IMR-90 (cell line): ENCODE results near the gene ORC4. TPM values are rescaled to one million over a fixed set of nuclear protein-coding genes. Genes with fewer than 3 reads are reported as not detected.

Experiments
- ATAC-seq: fragments of 200-7000 bp; cut with Tn5 transposase; 2 replicates; pipeline ENCODE4 v1.9.1; 2020; ENCODE audit warnings: low read depth, mild to moderate bottlenecking, moderate library complexity
- BruUV-seq: library from RNA; stranded (reverse); fragments of 400-500 nt; replicated peaks from 2 replicates; lab custom pipeline; 2021; lab: Mats Ljungman, UMichigan
- CTCF ChIA-PET: fragments of 300-600 bp; formaldehyde crosslinking; extraction: SDS; loops from one replicate; lab custom pipeline; 2021; ENCODE audit warnings: antibody characterized with exemption; lab: Yijun Ruan, JAX
- POLR2A ChIA-PET: fragments of 300-600 bp; sonication (Branson Sonifier 250); formaldehyde crosslinking; loops from one replicate; lab custom pipeline; 2022; ENCODE audit warnings: antibody characterized with exemption; ENCODE audit not compliant: unreplicated experiment; lab: Charles Lee
- DNase-seq: peaks from one replicate; pipeline ENCODE4 v3.0.0; 2013
- H2AFZ ChIP-seq: replicated peaks from 2 replicates; pipeline ENCODE3; 2013; ENCODE audit warnings: low read length, mild to moderate bottlenecking; ENCODE audit not compliant: poor library complexity
- H2AK5ac ChIP-seq: 2 replicates; pipeline ENCODE4 v1.6.1; 2013; ENCODE audit warnings: low read depth, low read length, inconsistent platforms
- H2AK9ac ChIP-seq: replicated peaks from 2 replicates; pipeline ENCODE3; 2013; ENCODE audit warnings: mild to moderate bottlenecking, low read depth, low read length, moderate library complexity; ENCODE audit not compliant: poor library complexity
- H2BK120ac ChIP-seq: 2 replicates; pipeline ENCODE4 v1.6.1; 2013; ENCODE audit warnings: low read depth, low read length, inconsistent platforms
- H2BK15ac ChIP-seq: 3 replicates; pipeline ENCODE4 v1.6.1; 2013; ENCODE audit warnings: low read depth, low read length, inconsistent platforms
- H2BK20ac ChIP-seq: 2 replicates; pipeline ENCODE4 v1.6.1; 2013; ENCODE audit warnings: low read depth, mild to moderate bottlenecking, inconsistent platforms, low read length, moderate library complexity
- H2BK5ac ChIP-seq: 2 replicates; pipeline ENCODE4 v1.6.1; 2013; ENCODE audit warnings: mild to moderate bottlenecking, low read depth, low read length, inconsistent platforms; ENCODE audit not compliant: poor library complexity, severe bottlenecking
- H3K14ac ChIP-seq: replicated peaks from 2 replicates; pipeline ENCODE4 v1.6.1; 2013; ENCODE audit warnings: low read depth, low read length, inconsistent platforms
- H3K18ac ChIP-seq: 2 replicates; pipeline ENCODE4 v1.6.1; 2013; ENCODE audit warnings: low read depth, low read length, control low read depth
- H3K23ac ChIP-seq: 2 replicates; pipeline ENCODE4 v1.6.1; 2013; ENCODE audit warnings: low read depth, low read length, inconsistent platforms
- H3K27ac ChIP-seq: 2 replicates; pipeline ENCODE4 v1.5.1; 2013; ENCODE audit warnings: mild to moderate bottlenecking, control low read depth, low read length; ENCODE audit not compliant: insufficient read depth
- H3K27me3 ChIP-seq: 2 replicates; pipeline ENCODE4 v1.6.1; 2013; ENCODE audit warnings: low read length; ENCODE audit not compliant: control insufficient read depth, insufficient read depth
- H3K36me3 ChIP-seq: 2 replicates; pipeline ENCODE4 v1.6.1; 2013; ENCODE audit warnings: low read length, mixed read lengths; ENCODE audit not compliant: control insufficient read depth, insufficient read depth
- H3K4ac ChIP-seq: 2 replicates; pipeline ENCODE4 v1.6.1; 2013; ENCODE audit warnings: low read depth, low read length, inconsistent platforms
- H3K4me1 ChIP-seq: 2 replicates; pipeline ENCODE4 v1.6.1; 2013; ENCODE audit warnings: low read length, mixed read lengths; ENCODE audit not compliant: control insufficient read depth, insufficient read depth
- H3K4me2 ChIP-seq: 2 replicates; pipeline ENCODE4 v1.6.1; 2013; ENCODE audit warnings: low read depth, mild to moderate bottlenecking, control low read depth, low read length, moderate library complexity
- H3K4me3 ChIP-seq: 2 replicates; pipeline ENCODE4 v1.5.1; 2013; ENCODE audit warnings: low read depth, mild to moderate bottlenecking, control low read depth, low read length, moderate library complexity; ENCODE audit not compliant: insufficient read depth
- H3K56ac ChIP-seq: 2 replicates; pipeline ENCODE4 v1.6.1; 2013; ENCODE audit warnings: low read length, inconsistent platforms; ENCODE audit not compliant: insufficient read depth; ENCODE audit errors: extremely low read depth
- H3K79me1 ChIP-seq, 2 experiments: 2 replicates each; pipeline ENCODE4 v1.6.1; 2013; ENCODE audit warnings: low read length in 2 of 2, inconsistent platforms in 1 of 2, low read depth in 1 of 2
- H3K9ac ChIP-seq: 2 replicates; pipeline ENCODE4 v1.6.1; 2013; ENCODE audit warnings: low read depth, low read length, control low read depth
- H3K9me1 ChIP-seq: 2 replicates; pipeline ENCODE4 v1.6.1; 2013; ENCODE audit warnings: low read length, inconsistent platforms; ENCODE audit not compliant: insufficient read depth
- H3K9me3 ChIP-seq: 2 replicates; pipeline ENCODE4 v1.6.1; 2013; ENCODE audit warnings: low read length; ENCODE audit not compliant: control insufficient read depth, insufficient read depth
- H4K20me1 ChIP-seq: 2 replicates; pipeline ENCODE4 v1.6.1; 2013; ENCODE audit warnings: low read length, inconsistent platforms; ENCODE audit not compliant: insufficient read depth
- H4K5ac ChIP-seq: 2 replicates; pipeline ENCODE4 v1.6.1; 2013; ENCODE audit warnings: mild to moderate bottlenecking, low read depth, low read length, control low read depth
- H4K8ac ChIP-seq, 2 experiments: 2 replicates each; pipeline ENCODE4 v1.6.1; 2013; ENCODE audit warnings: low read depth in 2 of 2, low read length in 2 of 2, control low read depth in 1 of 2, inconsistent platforms in 1 of 2
- H4K91ac ChIP-seq: 2 replicates; pipeline ENCODE4 v1.6.1; 2013; ENCODE audit warnings: low read depth, low read length, inconsistent platforms; ENCODE audit not compliant: insufficient read depth
- BHLHE40 ChIP-seq: fragments of 150-350 bp; IDR thresholded peaks from 2 replicates; pipeline ENCODE4 v1.6.1; 2016; ENCODE audit warnings: mild to moderate bottlenecking, low read depth, low read length
- CEBPB ChIP-seq: IDR thresholded peaks from 2 replicates; pipeline ENCODE4 v1.6.1; 2012; ENCODE audit warnings: low read depth, low read length, improper control_type of control experiment
- FOS ChIP-seq: fragments of 150-350 bp; IDR thresholded peaks from 2 replicates; pipeline ENCODE4 v1.6.1; 2016; ENCODE audit warnings: low read depth, low read length
- POLR2A ChIP-seq: IDR thresholded peaks from 2 replicates; pipeline ENCODE4 v1.6.1; 2012; ENCODE audit warnings: mild to moderate bottlenecking, low read depth, low read length
- RAD21 ChIP-seq: IDR thresholded peaks from 2 replicates; pipeline ENCODE4 v1.6.1; 2012; ENCODE audit warnings: low read length, improper control_type of control experiment
- RCOR1 ChIP-seq: IDR thresholded peaks from 2 replicates; pipeline ENCODE4 v1.6.1; 2012; ENCODE audit warnings: mild to moderate bottlenecking, low read length, improper control_type of control experiment; ENCODE audit not compliant: insufficient replicate concordance
- RFX5 ChIP-seq: IDR thresholded peaks from 2 replicates; pipeline ENCODE4 v1.8.0; 2012; ENCODE audit warnings: low read depth, mild to moderate bottlenecking, low read length, moderate library complexity
- SMC3 ChIP-seq: fragments of 150-350 bp; IDR thresholded peaks from 2 replicates; pipeline ENCODE4 v1.6.1; 2016; ENCODE audit warnings: low read depth, mild to moderate bottlenecking, antibody characterized with exemption, low read length, moderate library complexity
- WGBS, 2 experiments: methylation state at CpG; one replicate each; pipeline versions ENCODE4 v1.1.5 to v1.1.7; 2013; ENCODE audit warnings: missing lambda C conversion rate in 2 of 2; ENCODE audit not compliant: insufficient read length in 1 of 2; ENCODE audit errors: extremely low coverage in 2 of 2; 5-methylcytosine and 5-hydroxymethylcytosine counted together
- dilution Hi-C: fragments of 300-500 bp; cut with HindIII; formaldehyde crosslinking; loops from one replicate; pipeline ENCODE4 v1.14.3; 2018; ENCODE audit warnings: low sequenced_read_pairs; ENCODE audit not compliant: unreplicated experiment
- in situ Hi-C: fragments of 300-500 bp; cut with MboI; formaldehyde crosslinking; loops from 3 replicates; pipeline ENCODE4 v1.14.3; 2019; ENCODE audit warnings: low sequenced_read_pairs, inconsistent platforms, mixed read lengths
- intact Hi-C: fragments of 100-400 bp; cut with micrococcal nuclease; formaldehyde crosslinking; loops from 2 replicates; pipeline ENCODE4 v1.10.0; 2022
- polyA plus RNA-seq, 3 experiments: library from polyadenylated mRNA; depleted of rRNA; stranded (reverse); fragments of >200 nt; gene quantifications; 2 replicates each; pipeline ENCODE4 v1.2.3, GENCODE V29; 2012; ENCODE audit warnings: low replicate concordance in 1 of 3
- total RNA-seq: library from RNA; depleted of rRNA; stranded (reverse); fragments of >200 nt; gene quantifications from 2 replicates; pipeline ENCODE4 v1.2.3, GENCODE V29; 2012
- TF ChIP-seq, protein P1 (sequence below): fragments of 150-350 bp; IDR thresholded peaks from 2 replicates; pipeline ENCODE4 v1.6.1; 2017; ENCODE audit warnings: mild to moderate bottlenecking, antibody characterized with exemption, low read length, low read depth
- TF ChIP-seq, protein P2 (sequence below): fragments of 150-350 bp; IDR thresholded peaks from 2 replicates; pipeline ENCODE4 v1.6.1; 2016; ENCODE audit warnings: low read depth, mild to moderate bottlenecking, low read length, moderate library complexity, borderline replicate concordance
- TF ChIP-seq, protein P3 (sequence below): conservative IDR thresholded peaks from 2 replicates; pipeline ENCODE4 v1.5.1; 2012; ENCODE audit warnings: mild to moderate bottlenecking, low read depth, low read length, improper control_type of control experiment

Gene ORC4
- total and polyA plus RNA-seq, 2 of the 4 experiments (the other 2 are of a cell fraction) = 20.6 to 23.5 TPM

DNA sequence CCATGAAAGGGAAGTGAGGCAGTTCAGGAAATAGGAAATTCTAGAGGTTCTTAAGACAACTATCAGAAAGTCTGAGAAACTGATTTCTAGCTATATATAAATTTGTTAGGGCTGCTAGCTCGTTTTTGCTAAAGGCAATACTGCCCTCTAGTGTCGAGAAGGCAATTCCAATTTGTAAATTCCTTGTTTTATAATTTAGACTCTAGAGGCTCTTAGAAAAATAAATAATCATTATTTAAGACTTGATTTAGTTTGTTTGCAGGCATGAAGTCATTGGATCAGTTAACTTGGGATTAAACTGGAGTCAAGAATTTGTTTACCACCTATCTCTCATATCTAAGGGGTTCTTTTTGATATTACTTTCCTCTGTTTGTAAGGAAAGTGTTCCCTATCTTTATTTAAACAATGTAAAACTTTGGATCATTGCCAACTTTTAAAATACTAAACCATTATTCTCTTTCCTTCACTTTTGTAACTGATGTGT, 109.5 kb downstream of the ORC4 start:
- no peak overlapping the region for H3K4me3 ChIP-seq
- no peak overlapping the region for H3K14ac ChIP-seq
- H4K8ac ChIP-seq = no peak overlapping the region
- CTCF ChIA-PET = interaction anchor here (0.6 to 0.9 kb wide), 4 partner anchors 67 to 984 kb away, joined by 3 to 4 read pairs (median 3); no protein-coding TSS in a partner anchor
- no peak overlapping the region for H4K5ac ChIP-seq
- no peak for TF ChIP-seq RFX5
- TF ChIP-seq SMC3 = peak; percentile 76
- TF ChIP-seq, protein P1, sequence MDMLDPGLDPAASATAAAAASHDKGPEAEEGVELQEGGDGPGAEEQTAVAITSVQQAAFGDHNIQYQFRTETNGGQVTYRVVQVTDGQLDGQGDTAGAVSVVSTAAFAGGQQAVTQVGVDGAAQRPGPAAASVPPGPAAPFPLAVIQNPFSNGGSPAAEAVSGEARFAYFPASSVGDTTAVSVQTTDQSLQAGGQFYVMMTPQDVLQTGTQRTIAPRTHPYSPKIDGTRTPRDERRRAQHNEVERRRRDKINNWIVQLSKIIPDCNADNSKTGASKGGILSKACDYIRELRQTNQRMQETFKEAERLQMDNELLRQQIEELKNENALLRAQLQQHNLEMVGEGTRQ = no peak
- TF ChIP-seq FOS = no peak
- TF ChIP-seq RCOR1 = no peak
- TF ChIP-seq, protein P2, sequence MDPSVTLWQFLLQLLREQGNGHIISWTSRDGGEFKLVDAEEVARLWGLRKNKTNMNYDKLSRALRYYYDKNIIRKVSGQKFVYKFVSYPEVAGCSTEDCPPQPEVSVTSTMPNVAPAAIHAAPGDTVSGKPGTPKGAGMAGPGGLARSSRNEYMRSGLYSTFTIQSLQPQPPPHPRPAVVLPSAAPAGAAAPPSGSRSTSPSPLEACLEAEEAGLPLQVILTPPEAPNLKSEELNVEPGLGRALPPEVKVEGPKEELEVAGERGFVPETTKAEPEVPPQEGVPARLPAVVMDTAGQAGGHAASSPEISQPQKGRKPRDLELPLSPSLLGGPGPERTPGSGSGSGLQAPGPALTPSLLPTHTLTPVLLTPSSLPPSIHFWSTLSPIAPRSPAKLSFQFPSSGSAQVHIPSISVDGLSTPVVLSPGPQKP = no peak
- peak; percentile 88 for TF ChIP-seq RAD21
- TF ChIP-seq POLR2A = peak; percentile 43; the same call in 1 of the 2 replicates
- TF ChIP-seq, protein P3, sequence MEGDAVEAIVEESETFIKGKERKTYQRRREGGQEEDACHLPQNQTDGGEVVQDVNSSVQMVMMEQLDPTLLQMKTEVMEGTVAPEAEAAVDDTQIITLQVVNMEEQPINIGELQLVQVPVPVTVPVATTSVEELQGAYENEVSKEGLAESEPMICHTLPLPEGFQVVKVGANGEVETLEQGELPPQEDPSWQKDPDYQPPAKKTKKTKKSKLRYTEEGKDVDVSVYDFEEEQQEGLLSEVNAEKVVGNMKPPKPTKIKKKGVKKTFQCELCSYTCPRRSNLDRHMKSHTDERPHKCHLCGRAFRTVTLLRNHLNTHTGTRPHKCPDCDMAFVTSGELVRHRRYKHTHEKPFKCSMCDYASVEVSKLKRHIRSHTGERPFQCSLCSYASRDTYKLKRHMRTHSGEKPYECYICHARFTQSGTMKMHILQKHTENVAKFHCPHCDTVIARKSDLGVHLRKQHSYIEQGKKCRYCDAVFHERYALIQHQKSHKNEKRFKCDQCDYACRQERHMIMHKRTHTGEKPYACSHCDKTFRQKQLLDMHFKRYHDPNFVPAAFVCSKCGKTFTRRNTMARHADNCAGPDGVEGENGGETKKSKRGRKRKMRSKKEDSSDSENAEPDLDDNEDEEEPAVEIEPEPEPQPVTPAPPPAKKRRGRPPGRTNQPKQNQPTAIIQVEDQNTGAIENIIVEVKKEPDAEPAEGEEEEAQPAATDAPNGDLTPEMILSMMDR = peak; percentile 84
- TF ChIP-seq CEBPB = no peak
- TF ChIP-seq BHLHE40 = no peak
- H2AK5ac ChIP-seq = no peak overlapping the region
- no peaks in the 10 kb centered on the region for H3K36me3 ChIP-seq
- intact Hi-C loops = loop anchor here (1.0 to 10.0 kb wide), 7 partner anchors 66 to 1177 kb away; partner anchors contain the start of gene ACVR2A
- peak; percentile 77 for DNase-seq
- H3K79me1 ChIP-seq = peaks cover 0 to 3% of the 10 kb centered on the region in 2 experiments; a peak in 1 of 4 replicates
- in situ Hi-C loops = loop anchor here (10.0 to 25.0 kb wide), 3 partner anchors 824 to 1166 kb away; no protein-coding TSS in a partner anchor
- no peaks in the 10 kb centered on the region for H3K4me1 ChIP-seq
- H3K9ac ChIP-seq = no peak overlapping the region
- ATAC-seq = peak; percentile 53
- no peak overlapping the region for H3K27ac ChIP-seq
- H3K4me2 ChIP-seq = no peak overlapping the region
- no peak overlapping the region for H2AFZ ChIP-seq
- no peak overlapping the region for H3K18ac ChIP-seq
- no CpG with 5 or more reads among the region's 2 CpGs for WGBS, 2 experiments
- dilution Hi-C loops = no loop called here
- no peaks in the 10 kb centered on the region for H3K9me1 ChIP-seq
- no peak overlapping the region for H4K91ac ChIP-seq
- H2BK20ac ChIP-seq = no peak overlapping the region
- no peak overlapping the region for H3K4ac ChIP-seq
- POLR2A ChIA-PET = no interaction called here
- no TSS peak for BruUV-seq
- no peak overlapping the region for H2BK120ac ChIP-seq
- H3K9me3 ChIP-seq = no peaks in the 10 kb centered on the region
- H4K20me1 ChIP-seq = no peaks in the 10 kb centered on the region
- no peak overlapping the region for H3K56ac ChIP-seq
- H2BK5ac ChIP-seq = no peak overlapping the region
- no peaks in the 10 kb centered on the region for H3K27me3 ChIP-seq
- no peak overlapping the region for H3K23ac ChIP-seq
- no peak overlapping the region for H2AK9ac ChIP-seq
- H2BK15ac ChIP-seq = no peak overlapping the region
